Jurkat, Clone E6-1 (cell line): ENCODE data around the gene QRICH2.
"Not testable (repeated sequence)": the region's sequence is repeated elsewhere in the genome, so short reads cannot be mapped to it uniquely, and the experiment has no call there.

Experiments
- DNase-seq: peaks from one replicate; pipeline ENCODE4 v3.0.0-alpha.2; 2011; ENCODE audit warnings: low read depth, low spot score
- H3K4me3 ChIP-seq: 2 replicates; pipeline ENCODE4 v1.5.1; 2011; ENCODE audit warnings: mild to moderate bottlenecking, low read length, control low read depth, moderate library complexity

The QRICH2 gene

GRCh38 chr17:76270770-76271668 lies 37.1 kb downstream of the QRICH2 start:
- no peak overlapping the region for H3K4me3 ChIP-seq
- no peak for DNase-seq

- H3K4me3 ChIP-seq = no peak overlapping the region
- DNase-seq = no peak
Measured at GRCh38 chr17:76270127-76270592, 37.9 kb downstream of the QRICH2 start.

- no peak for DNase-seq
- H3K4me3 ChIP-seq = no peak overlapping the region
Measured at GRCh38 chr17:76268991-76269981, 38.8 kb downstream of the QRICH2 start.

GRCh38 chr17:76268015-76268749 lies 39.9 kb downstream of the QRICH2 start:
- H3K4me3 ChIP-seq = no peak overlapping the region
- DNase-seq = no peak

- not testable (repeated sequence) for DNase-seq, H3K4me3 ChIP-seq
Measured at GRCh38 chr17:76267581-76268001, 40.5 kb downstream of the QRICH2 start.

- H3K4me3 ChIP-seq = peak overlapping the region; percentile 78
- no peak for DNase-seq
Measured at GRCh38 chr17:76267051-76267576, 41.0 kb downstream of the QRICH2 start.

- peak overlapping the region; percentile 78 for H3K4me3 ChIP-seq
- DNase-seq = no peak
Measured at GRCh38 chr17:76266244-76266938, 41.7 kb downstream of the QRICH2 start.

- peak overlapping the region; percentile 78 for H3K4me3 ChIP-seq
- DNase-seq = no peak
Measured at GRCh38 chr17:76265624-76266243, 42.3 kb downstream of the QRICH2 start.

GRCh38 chr17:76264755-76265623 lies 43.1 kb downstream of the QRICH2 start, which contains the start of gene UBALD2:
UBALD2 (plus strand) TSS chr17:76265348; CDS start chr17:76265506, 158 bp downstream.
- peak; percentile 97 for DNase-seq
- H3K4me3 ChIP-seq = peak within 1 kb of the TSS; percentile 78

GRCh38 chr17:76264425-76264754 lies 43.7 kb downstream of the QRICH2 start:
- peak overlapping the region; percentile 22 for H3K4me3 ChIP-seq

GRCh38 chr17:76263896-76264295 lies 44.2 kb downstream of the QRICH2 start:
- H3K4me3 ChIP-seq = no peak overlapping the region
- no peak for DNase-seq

More at GRCh38 chr17:76264425-76264754, 43.7 kb downstream of the QRICH2 start:
- no peak for DNase-seq

- H3K4me3 ChIP-seq = no peak overlapping the region
- no peak for DNase-seq
Measured at GRCh38 chr17:76262732-76263344, 45.2 kb downstream of the QRICH2 start.

- DNase-seq = no peak
- H3K4me3 ChIP-seq = no peak overlapping the region
Measured at GRCh38 chr17:76261421-76262215, 46.5 kb downstream of the QRICH2 start.

GRCh38 chr17:76260669-76261068 lies 47.4 kb downstream of the QRICH2 start:
- no peak overlapping the region for H3K4me3 ChIP-seq
- no peak for DNase-seq

GRCh38 chr17:76260220-76260619 lies 47.9 kb downstream of the QRICH2 start:
- no peak overlapping the region for H3K4me3 ChIP-seq
- no peak for DNase-seq
